Measurements from ENCODE around the gene PAQR4. TPM values are rescaled to one million over a fixed set of nuclear protein-coding genes. Genes with fewer than 3 reads are reported as not detected.
"Not testable (repeated sequence)": the region's sequence is repeated elsewhere in the genome, so short reads cannot be mapped to it uniquely, and the experiment has no call there.

PAQR4 gene
- total RNA-seq, 3 donors from 2014 or later (not counting 1 experiment from before 2014, with no cell fraction given): 2.9 to 4.4 (median 3.5) TPM

- H3K27ac ChIP-seq (ENCODE audit: low read length): no peak overlapping the region
- DNase-seq (no peak), ATAC-seq (no peak)
- H3K36me3 ChIP-seq (ENCODE audit: control insufficient read depth, insufficient read depth, low read length): peaks cover 44% of the 10 kb centered on the region
- WGBS (ENCODE audit: insufficient coverage): 100% methylated on average over 2 of the region's 2 CpGs
- H3K27me3 ChIP-seq (ENCODE audit: control insufficient read depth, insufficient read depth, low read length): no peaks in the 10 kb centered on the region
- H3K27ac Mint-ChIP-seq: no peak overlapping the region
- H3K4me1 Mint-ChIP-seq: no peaks in the 10 kb centered on the region
- no peaks in the 10 kb centered on the region for H3K36me3 Mint-ChIP-seq
- no peak overlapping the region for H3K4me3 ChIP-seq (ENCODE audit: low read length)
- H3K9me3 Mint-ChIP-seq: no peaks in the 10 kb centered on the region
- no peak overlapping the region for H3K4me3 Mint-ChIP-seq
- no peaks in the 10 kb centered on the region for H3K4me1 ChIP-seq (ENCODE audit: control insufficient read depth, insufficient read depth, low read length)
- H3K27me3 Mint-ChIP-seq (ENCODE audit: low read depth in 2 of 2): no peaks in the 10 kb centered on the region
- intact Hi-C loops (cut with micrococcal nuclease): no loop called here
- TF ChIP-seq CTCF (IDR thresholded peaks at IDR 0.05): no peak
- no peaks in the 10 kb centered on the region for H3K9me3 ChIP-seq (ENCODE audit: control insufficient read depth, insufficient read depth, low read length)
These were observed 29.2 kb upstream of the PAQR4 start for GRCh38 chr16:2939968-2940367.

GRCh38 chr16:2942045-2942444 is 27.1 kb upstream of the PAQR4 start:
- no peaks in the 10 kb centered on the region for H3K4me1 Mint-ChIP-seq
- no peaks in the 10 kb centered on the region for H3K36me3 Mint-ChIP-seq
- no peaks in the 10 kb centered on the region for H3K27me3 Mint-ChIP-seq (ENCODE audit: low read depth in 2 of 2)
- no peaks in the 10 kb centered on the region for H3K9me3 Mint-ChIP-seq
- DNase-seq (no peak), ATAC-seq (no peak)
- Histone ChIP-seq H3K4me3 (ENCODE audit: low read length) (no peak overlapping the region), H3K27me3 (ENCODE audit: control insufficient read depth, insufficient read depth, low read length) (no peaks in the 10 kb centered on the region), H3K4me1 (ENCODE audit: control insufficient read depth, insufficient read depth, low read length) (no peaks in the 10 kb centered on the region), H3K9me3 (ENCODE audit: control insufficient read depth, insufficient read depth, low read length) (no peaks in the 10 kb centered on the region), H3K36me3 (ENCODE audit: control insufficient read depth, insufficient read depth, low read length) (peaks cover 38% of the 10 kb centered on the region), H3K27ac (ENCODE audit: low read length) (no peak overlapping the region)
- 95% methylated on average over 4 of the region's 4 CpGs for WGBS (ENCODE audit: insufficient coverage)
- no peak for TF ChIP-seq CTCF (IDR thresholded peaks at IDR 0.05)
- no peak overlapping the region for H3K4me3 Mint-ChIP-seq
- intact Hi-C loops (cut with micrococcal nuclease): no loop called here
- H3K27ac Mint-ChIP-seq: no peak overlapping the region

GRCh38 chr16:2943716-2944115 is 25.4 kb upstream of the PAQR4 start:
- ATAC-seq; intact Hi-C loops (cut with micrococcal nuclease); DNase-seq; H3K27me3 Mint-ChIP-seq (ENCODE audit: low read depth in 2 of 2); H3K4me1 ChIP-seq (ENCODE audit: control insufficient read depth, insufficient read depth, low read length); H3K27ac Mint-ChIP-seq; H3K27ac ChIP-seq (ENCODE audit: low read length); H3K36me3 Mint-ChIP-seq; H3K4me3 Mint-ChIP-seq; H3K27me3 ChIP-seq (ENCODE audit: control insufficient read depth, insufficient read depth, low read length); H3K4me1 Mint-ChIP-seq; H3K9me3 Mint-ChIP-seq; H3K9me3 ChIP-seq (ENCODE audit: control insufficient read depth, insufficient read depth, low read length); H3K4me3 ChIP-seq (ENCODE audit: low read length): not testable (repeated sequence)
- H3K36me3 ChIP-seq (ENCODE audit: control insufficient read depth, insufficient read depth, low read length): peaks cover 26% of the 10 kb centered on the region
- WGBS (ENCODE audit: insufficient coverage): 83% methylated on average over 12 of the region's 12 CpGs

- Histone ChIP-seq H3K9me3 (ENCODE audit: control insufficient read depth, insufficient read depth, low read length) (no peaks in the 10 kb centered on the region), H3K27me3 (ENCODE audit: control insufficient read depth, insufficient read depth, low read length) (no peaks in the 10 kb centered on the region), H3K4me3 (ENCODE audit: low read length) (no peak overlapping the region), H3K27ac (ENCODE audit: low read length) (no peak overlapping the region), H3K36me3 (ENCODE audit: control insufficient read depth, insufficient read depth, low read length) (peaks cover 5% of the 10 kb centered on the region), H3K4me1 (ENCODE audit: control insufficient read depth, insufficient read depth, low read length) (no peaks in the 10 kb centered on the region)
- H3K27ac Mint-ChIP-seq: no peak overlapping the region
- no peaks in the 10 kb centered on the region for H3K9me3 Mint-ChIP-seq
- DNase-seq (no peak), ATAC-seq (no peak)
- intact Hi-C loops (cut with micrococcal nuclease): no loop called here
- H3K27me3 Mint-ChIP-seq (ENCODE audit: low read depth in 2 of 2): no peaks in the 10 kb centered on the region
- no peak for TF ChIP-seq CTCF (IDR thresholded peaks at IDR 0.05)
- 99% methylated on average over 4 of the region's 4 CpGs for whole genome bisulfite sequencing (ENCODE audit: insufficient coverage)
- no peak overlapping the region for H3K4me3 Mint-ChIP-seq
- H3K4me1 Mint-ChIP-seq: no peaks in the 10 kb centered on the region
- no peaks in the 10 kb centered on the region for H3K36me3 Mint-ChIP-seq
These were observed 22.5 kb upstream of the PAQR4 start for GRCh38 chr16:2946649-2947048.

Data from natural killer cell (primary cell).